Muscle of leg (tissue), 11 donors: ENCODE results near the gene ALK. TPM values are rescaled to one million over a fixed set of nuclear protein-coding genes. Genes with fewer than 3 reads are reported as not detected.
"Not testable (repeated sequence)": the region's sequence is repeated elsewhere in the genome, so short reads cannot be mapped to it uniquely, and the experiment has no call there.

Experiments
- DNase-seq: peaks from one replicate; pipeline ENCODE4 v3.0.0; 2013
- H3K27ac ChIP-seq: one replicate; pipeline ENCODE4 v1.5.1; 2013; ENCODE audit warnings: mild to moderate bottlenecking, low read length, control low read depth
- H3K27me3 ChIP-seq: one replicate; pipeline ENCODE4 v1.6.1; 2013; ENCODE audit warnings: low read length; ENCODE audit not compliant: control insufficient read depth, insufficient read depth
- H3K36me3 ChIP-seq: one replicate; pipeline ENCODE4 v1.6.1; 2013; ENCODE audit warnings: low read length; ENCODE audit not compliant: control insufficient read depth, insufficient read depth
- H3K4me1 ChIP-seq: one replicate; pipeline ENCODE4 v1.6.1; 2013; ENCODE audit warnings: low read length; ENCODE audit not compliant: control insufficient read depth, insufficient read depth
- H3K4me3 ChIP-seq: one replicate; pipeline ENCODE4 v1.5.1; 2013; ENCODE audit warnings: low read length, control low read depth
- H3K9me3 ChIP-seq: replicated peaks from 2 replicates; pipeline ENCODE4 v1.6.1; 2013; ENCODE audit warnings: low read depth, low read length; ENCODE audit not compliant: control insufficient read depth
- WGBS: methylation state at CpG from one replicate; pipeline ENCODE4 v1.1.5; 2013; ENCODE audit warnings: missing lambda C conversion rate; ENCODE audit not compliant: insufficient coverage; 5-methylcytosine and 5-hydroxymethylcytosine counted together
- polyA plus RNA-seq, 8 donors: library from polyadenylated mRNA; unstranded; fragments of 120-200 nt; gene quantifications; one replicate each; pipeline versions ENCODE4 v1.2.1 to v1.2.3, GENCODE V29; 2013; ENCODE audit warnings: inconsistent platforms in 1 of 8, low replicate concordance in 1 of 8; ENCODE audit not compliant: insufficient read length in 8 of 8, insufficient read depth in 1 of 8
- total RNA-seq: library from RNA; stranded (reverse); fragments of 120-200 nt; gene quantifications from one replicate; pipeline ENCODE4 v1.2.4, GENCODE V29; 2013

The ALK gene
- total and polyA plus RNA-seq, 9 donors, result 0.04 to 0.29 (median 0.09) TPM

- Histone ChIP-seq H3K4me1 (no peaks in the 10 kb centered on the region), H3K9me3 (no peaks in the 10 kb centered on the region), H3K4me3 (no peak overlapping the region), H3K27ac (no peak overlapping the region), H3K36me3 (no peaks in the 10 kb centered on the region), H3K27me3 (peaks cover 1% of the 10 kb centered on the region)
- 93% methylated on average over 3 of the region's 5 CpGs for WGBS
- DNase-seq, result no peak
Observed at GRCh38 chr2:29263886-29264285, 657.5 kb downstream of the ALK start.

- 30% methylated on average over 1 of the region's 7 CpGs for WGBS
- Histone ChIP-seq H3K9me3 (no peaks in the 10 kb centered on the region), H3K4me3 (no peak overlapping the region), H3K4me1 (no peaks in the 10 kb centered on the region), H3K36me3 (no peaks in the 10 kb centered on the region), H3K27ac (no peak overlapping the region), H3K27me3 (peaks cover under 1% of the 10 kb centered on the region)
- DNase-seq, result no peak
Observed at GRCh38 chr2:29262681-29263260, 658.6 kb downstream of the ALK start.

GRCh38 chr2:29261003-29261402 is 660.4 kb downstream of the ALK start:
- Histone ChIP-seq H3K36me3 (no peaks in the 10 kb centered on the region), H3K4me3 (no peak overlapping the region), H3K27me3 (peaks cover 4% of the 10 kb centered on the region), H3K4me1 (no peaks in the 10 kb centered on the region), H3K9me3 (no peaks in the 10 kb centered on the region), H3K27ac (no peak overlapping the region)
- WGBS, result 87% methylated on average over 3 of the region's 3 CpGs
- DNase-seq, result no peak

GRCh38 chr2:29260142-29260772 is 661.1 kb downstream of the ALK start:
- WGBS, result no CpG with 5 or more reads among the region's 6 CpGs
- H3K36me3 ChIP-seq, result no peaks in the 10 kb centered on the region
- DNase-seq, result no peak

GRCh38 chr2:29259221-29259620 is 662.2 kb downstream of the ALK start:
- H3K27me3 ChIP-seq, result peaks cover 6% of the 10 kb centered on the region
- no peaks in the 10 kb centered on the region for H3K36me3 ChIP-seq
- peak; percentile 3 for DNase-seq
- H3K4me1 ChIP-seq, result no peaks in the 10 kb centered on the region
- H3K27ac ChIP-seq, result no peak overlapping the region
- no peaks in the 10 kb centered on the region for H3K9me3 ChIP-seq
- WGBS, result no CpG with 5 or more reads among the region's 4 CpGs
- H3K4me3 ChIP-seq, result no peak overlapping the region

More at GRCh38 chr2:29260142-29260772, 661.1 kb downstream of the ALK start:
- Histone ChIP-seq H3K9me3 (no peaks in the 10 kb centered on the region), H3K27me3 (peaks cover 6% of the 10 kb centered on the region), H3K4me1 (no peaks in the 10 kb centered on the region), H3K27ac (no peak overlapping the region), H3K4me3 (no peak overlapping the region)

GRCh38 chr2:29255004-29255403 is 666.4 kb downstream of the ALK start:
- WGBS, result no CpG with 5 or more reads among the region's 2 CpGs
- no peak overlapping the region for H3K4me3 ChIP-seq
- no peaks in the 10 kb centered on the region for H3K36me3 ChIP-seq
- peaks cover 9% of the 10 kb centered on the region for H3K27me3 ChIP-seq
- H3K27ac ChIP-seq, result no peak overlapping the region
- no peak for DNase-seq
- H3K9me3 ChIP-seq, result no peaks in the 10 kb centered on the region
- H3K4me1 ChIP-seq, result no peaks in the 10 kb centered on the region

- DNase-seq, H3K9me3 ChIP-seq, H3K27ac ChIP-seq, H3K36me3 ChIP-seq, H3K4me3 ChIP-seq, H3K4me1 ChIP-seq: not testable (repeated sequence)
- 0% methylated on average over 1 of the region's 4 CpGs for WGBS
- peaks cover 11% of the 10 kb centered on the region for H3K27me3 ChIP-seq
Observed at GRCh38 chr2:29253495-29254275, 667.7 kb downstream of the ALK start.

GRCh38 chr2:29253026-29253425 is 668.4 kb downstream of the ALK start:
- H3K4me1 ChIP-seq, result no peaks in the 10 kb centered on the region
- 65% methylated on average over 2 of the region's 3 CpGs for WGBS
- H3K9me3 ChIP-seq, result no peaks in the 10 kb centered on the region
- H3K27me3 ChIP-seq, result peaks cover 11% of the 10 kb centered on the region
- H3K4me3 ChIP-seq, result no peak overlapping the region
- no peak overlapping the region for H3K27ac ChIP-seq
- DNase-seq, result no peak
- H3K36me3 ChIP-seq, result no peaks in the 10 kb centered on the region

- Histone ChIP-seq H3K27me3 (peaks cover 8% of the 10 kb centered on the region), H3K36me3 (no peaks in the 10 kb centered on the region), H3K27ac (no peak overlapping the region), H3K4me3 (no peak overlapping the region), H3K9me3 (no peaks in the 10 kb centered on the region), H3K4me1 (no peaks in the 10 kb centered on the region)
- WGBS, result 94% methylated on average over 5 of the region's 5 CpGs
- DNase-seq, result no peak
Observed at GRCh38 chr2:29251406-29251805, 670.0 kb downstream of the ALK start.

- Histone ChIP-seq H3K4me3 (no peak overlapping the region), H3K27ac (no peak overlapping the region), H3K36me3 (no peaks in the 10 kb centered on the region), H3K9me3 (no peaks in the 10 kb centered on the region), H3K4me1 (no peaks in the 10 kb centered on the region), H3K27me3 (peaks cover 7% of the 10 kb centered on the region)
- no peak for DNase-seq
- 97% methylated on average over 7 of the region's 7 CpGs for WGBS
Observed at GRCh38 chr2:29250977-29251376, 670.4 kb downstream of the ALK start.
